WTC11 (cell line): ENCODE results near the gene YWHAQ. TPM values are rescaled to one million over a fixed set of nuclear protein-coding genes. Genes with fewer than 3 reads are reported as not detected.
"Not testable (repeated sequence)": the region's sequence is repeated elsewhere in the genome, so short reads cannot be mapped to it uniquely, and the experiment has no call there.

Experiments used
- ATAC-seq: fragments of 200-7000 bp; cut with Tn5 transposase; 2 replicates; pipeline ENCODE4 v1.10.0; 2021; ENCODE audit warnings: mild to moderate bottlenecking, moderate library complexity
- CTCF ChIA-PET: fragments of 300-600 bp; sonication (Branson Sonifier 250); formaldehyde crosslinking; loops from one replicate; lab custom pipeline; 2021; ENCODE audit warnings: antibody characterized with exemption; lab: Charles Lee
- POLR2A ChIA-PET: fragments of 350-600 bp; sonication (Branson Sonifier 250); formaldehyde crosslinking; loops from one replicate; lab custom pipeline; 2021; ENCODE audit warnings: antibody characterized with exemption; lab: Charles Lee
- DNase-seq: peaks from one replicate; pipeline ENCODE4 v3.0.0; 2021; ENCODE audit warnings: low spot score
- H3K27ac Mint-ChIP-seq: 2 replicates; pipeline ENCODE4 v1.8.0; 2021; ENCODE audit warnings: mixed read lengths
- H3K27me3 Mint-ChIP-seq: 2 replicates; pipeline ENCODE4 v1.8.0; 2021; ENCODE audit warnings: low read depth, mild to moderate bottlenecking, moderate library complexity, mixed read lengths
- H3K36me3 Mint-ChIP-seq: 2 replicates; pipeline ENCODE4 v1.8.0; 2021; ENCODE audit warnings: mixed read lengths
- H3K4me1 Mint-ChIP-seq: 2 replicates; pipeline ENCODE4 v1.8.0; 2022; ENCODE audit warnings: mixed read lengths
- H3K4me3 Mint-ChIP-seq: 2 replicates; pipeline ENCODE4 v1.8.0; 2021; ENCODE audit warnings: mild to moderate bottlenecking, moderate library complexity, mixed read lengths
- H3K9me3 Mint-ChIP-seq: 2 replicates; pipeline ENCODE4 v1.8.0; 2021; ENCODE audit warnings: mixed read lengths
- AFF4 ChIP-seq: sonication (generic); formaldehyde crosslinking; IDR thresholded peaks from 2 replicates; pipeline ENCODE4 v1.8.1; 2023; ENCODE audit warnings: mild to moderate bottlenecking, missing genetic modification reagents, borderline replicate concordance
- ATF3 ChIP-seq: sonication (generic); formaldehyde crosslinking; conservative IDR thresholded peaks from 2 replicates; pipeline ENCODE4 v1.8.1; 2022; ENCODE audit warnings: mild to moderate bottlenecking, missing genetic modification reagents
- ATF6 ChIP-seq: sonication (generic); formaldehyde crosslinking; IDR thresholded peaks from 2 replicates; pipeline ENCODE4 v1.8.1; 2023; ENCODE audit warnings: mild to moderate bottlenecking, missing genetic modification reagents
- ESRRA ChIP-seq: sonication (generic); formaldehyde crosslinking; IDR thresholded peaks from 2 replicates; pipeline ENCODE4 v1.8.1; 2022; ENCODE audit warnings: mild to moderate bottlenecking, missing genetic modification reagents, borderline replicate concordance
- FOXP1 ChIP-seq: sonication (generic); formaldehyde crosslinking; IDR thresholded peaks from 2 replicates; pipeline ENCODE4 v1.8.0; 2022; ENCODE audit warnings: missing genetic modification reagents, mild to moderate bottlenecking, moderate library complexity, borderline replicate concordance
- GTF2I ChIP-seq: fragments of 250-450 bp; sonication (Bioruptor Pico); conservative IDR thresholded peaks from 2 replicates; pipeline ENCODE4 v1.4.0; 2021; ENCODE audit warnings: mild to moderate bottlenecking
- HMGXB4 ChIP-seq: sonication (generic); formaldehyde crosslinking; IDR thresholded peaks from 2 replicates; pipeline ENCODE4 v1.8.1; 2023; ENCODE audit warnings: mild to moderate bottlenecking, moderate library complexity, missing genetic modification reagents
- MYBL2 ChIP-seq: sonication (generic); formaldehyde crosslinking; IDR thresholded peaks from 2 replicates; pipeline ENCODE4 v1.8.1; 2023; ENCODE audit warnings: mild to moderate bottlenecking, moderate library complexity, missing genetic modification reagents
- NFATC4 ChIP-seq: fragments of 250-450 bp; sonication (Bioruptor Pico); IDR thresholded peaks from 2 replicates; pipeline ENCODE4 v1.9.0; 2021; ENCODE audit warnings: mild to moderate bottlenecking
- SMAD3 ChIP-seq: sonication (generic); formaldehyde crosslinking; IDR thresholded peaks from 2 replicates; pipeline ENCODE4 v1.8.0; 2022; ENCODE audit warnings: missing genetic modification reagents, mild to moderate bottlenecking, borderline replicate concordance
- TEAD4 ChIP-seq: sonication (generic); formaldehyde crosslinking; IDR thresholded peaks from 2 replicates; pipeline ENCODE4 v1.8.0; 2022; ENCODE audit warnings: mild to moderate bottlenecking, missing genetic modification reagents
- ZNF121 ChIP-seq: sonication (generic); formaldehyde crosslinking; IDR thresholded peaks from 2 replicates; pipeline ENCODE4 v1.8.0; 2023; ENCODE audit warnings: missing genetic modification reagents
- ZNF138 ChIP-seq: sonication (generic); formaldehyde crosslinking; conservative IDR thresholded peaks from 2 replicates; pipeline ENCODE4 v1.8.1; 2022; ENCODE audit warnings: mild to moderate bottlenecking, moderate library complexity, missing genetic modification reagents
- ZNF281 ChIP-seq: sonication (generic); formaldehyde crosslinking; IDR thresholded peaks from 2 replicates; pipeline ENCODE4 v1.8.0; 2023; ENCODE audit warnings: mild to moderate bottlenecking, missing genetic modification reagents
- ZNF425 ChIP-seq: fragments of 250-450 bp; sonication (Bioruptor Pico); conservative IDR thresholded peaks from 2 replicates; pipeline ENCODE4 v1.9.0; 2021; ENCODE audit warnings: mild to moderate bottlenecking
- total RNA-seq: library from RNA; stranded (reverse); gene quantifications from 3 replicates; pipeline ENCODE4 v1.2.3, GENCODE V29; 2021
- TF ChIP-seq, protein P1 (sequence below): sonication (generic); formaldehyde crosslinking; IDR thresholded peaks from 2 replicates; pipeline ENCODE4 v1.8.0; 2022; ENCODE audit warnings: mild to moderate bottlenecking, missing genetic modification reagents

YWHAQ gene
- total RNA-seq, 1 experiment from 2014 or later = 395 TPM

DNA sequence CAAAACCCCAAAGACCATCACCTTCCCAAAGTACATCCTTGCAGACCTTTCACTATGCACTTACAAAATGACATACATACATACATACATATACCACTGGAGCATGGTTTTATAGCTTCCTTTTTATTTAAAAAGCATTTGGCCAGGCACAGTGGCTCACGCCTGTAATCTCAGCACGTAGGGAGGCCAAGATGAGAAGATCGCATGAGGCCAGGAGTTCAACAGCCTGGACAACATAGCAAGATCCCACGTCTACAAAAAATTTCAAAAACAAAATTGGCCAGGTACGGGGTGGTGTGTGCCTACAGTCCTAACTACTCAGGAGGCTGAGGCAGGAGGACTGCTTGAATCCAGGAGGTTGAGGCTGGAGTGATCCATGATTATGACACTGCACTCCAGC is 45.3 kb downstream of the YWHAQ start:
- H3K27me3 Mint-ChIP-seq = no peaks in the 10 kb centered on the region
- ATAC-seq (no peak), DNase-seq (no peak)
- H3K36me3 Mint-ChIP-seq = peaks cover 42% of the 10 kb centered on the region
- no peak for TF ChIP-seq ATF3 (CRISPR knock-in tag)
- TF ChIP-seq ZNF121 (CRISPR knock-in tag) = peak; percentile 68; the same call in 1 of the 2 replicates
- H3K27ac Mint-ChIP-seq = no peak overlapping the region
- ChIA-PET POLR2A (no interaction called here), CTCF (no interaction called here)
- no peaks in the 10 kb centered on the region for H3K4me1 Mint-ChIP-seq
- H3K9me3 Mint-ChIP-seq = no peaks in the 10 kb centered on the region
- H3K4me3 Mint-ChIP-seq = no peak overlapping the region

- DNase-seq, ATAC-seq, H3K27me3 Mint-ChIP-seq, H3K9me3 Mint-ChIP-seq, POLR2A ChIA-PET, H3K4me1 Mint-ChIP-seq, CTCF ChIA-PET, H3K27ac Mint-ChIP-seq, H3K4me3 Mint-ChIP-seq: not testable (repeated sequence)
- peaks cover 42% of the 10 kb centered on the region for H3K36me3 Mint-ChIP-seq
Observed at GRCh38 chr2:9584902-9585301, 45.9 kb downstream of the YWHAQ start.

DNA sequence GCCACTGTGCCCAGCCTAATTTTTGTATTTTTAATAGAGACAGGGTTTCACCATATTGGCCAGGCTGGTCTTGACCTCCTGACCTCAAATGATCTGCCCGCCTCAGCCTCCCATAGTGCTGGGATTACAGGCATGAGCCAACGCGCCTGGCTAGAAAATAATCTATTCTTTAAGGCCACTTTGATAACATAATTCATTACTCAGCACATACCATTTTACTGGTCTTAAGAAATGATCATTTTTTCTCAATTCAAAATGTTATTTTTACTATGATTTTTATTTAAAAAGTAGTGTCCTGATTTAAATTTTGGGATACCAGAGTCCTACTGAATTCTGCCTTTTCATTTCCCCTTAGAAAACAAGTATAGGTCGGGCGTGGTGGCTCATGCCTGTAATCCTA is 48.2 kb downstream of the YWHAQ start:
- ChIA-PET CTCF (no interaction called here), POLR2A (no interaction called here)
- no peaks in the 10 kb centered on the region for H3K9me3 Mint-ChIP-seq
- DNase-seq = no peak
- H3K4me3 Mint-ChIP-seq = no peak overlapping the region
- H3K27ac Mint-ChIP-seq = no peak overlapping the region
- no peaks in the 10 kb centered on the region for H3K4me1 Mint-ChIP-seq
- H3K36me3 Mint-ChIP-seq = peaks cover 36% of the 10 kb centered on the region
- ATAC-seq = no peak
- no peaks in the 10 kb centered on the region for H3K27me3 Mint-ChIP-seq
- TF ChIP-seq GTF2I (no peak), ZNF138 (no peak), ATF6 (CRISPR knock-in tag) (no peak), ESRRA (CRISPR knock-in tag) (no peak), ZNF425 (CRISPR knock-in tag) (no peak), FOXP1 (CRISPR knock-in tag) (no peak), AFF4 (CRISPR knock-in tag) (no peak), HMGXB4 (CRISPR knock-in tag) (no peak), TEAD4 (CRISPR knock-in tag) (no peak), NFATC4 (no peak), ZNF281 (CRISPR knock-in tag) (no peak), MYBL2 (no peak), SMAD3 (no peak)
- TF ChIP-seq, protein P1, sequence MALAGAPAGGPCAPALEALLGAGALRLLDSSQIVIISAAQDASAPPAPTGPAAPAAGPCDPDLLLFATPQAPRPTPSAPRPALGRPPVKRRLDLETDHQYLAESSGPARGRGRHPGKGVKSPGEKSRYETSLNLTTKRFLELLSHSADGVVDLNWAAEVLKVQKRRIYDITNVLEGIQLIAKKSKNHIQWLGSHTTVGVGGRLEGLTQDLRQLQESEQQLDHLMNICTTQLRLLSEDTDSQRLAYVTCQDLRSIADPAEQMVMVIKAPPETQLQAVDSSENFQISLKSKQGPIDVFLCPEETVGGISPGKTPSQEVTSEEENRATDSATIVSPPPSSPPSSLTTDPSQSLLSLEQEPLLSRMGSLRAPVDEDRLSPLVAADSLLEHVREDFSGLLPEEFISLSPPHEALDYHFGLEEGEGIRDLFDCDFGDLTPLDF (CRISPR knock-in tag) = no peak
